Neural cell (in vitro differentiated cells): Measurements from ENCODE around the gene ECI1.

Experiments used
- EZH2 ChIP-seq: fragments of 200-600, 300-800 bp; shearing (Covaris generic), sonication (generic); IDR thresholded peaks from 2 replicates; pipeline ENCODE4 v1.6.1; 2014; ENCODE audit warnings: antibody characterized with exemption, low read length, borderline replicate concordance, mild to moderate bottlenecking; ENCODE audit not compliant: insufficient read depth, poor library complexity, severe bottlenecking
- POLR2AphosphoS5 ChIP-seq: IDR thresholded peaks from 2 replicates; pipeline ENCODE4 v1.6.1; 2012
- TF ChIP-seq, protein P1 (sequence below): fragments of 450-650 bp; IDR thresholded peaks from 2 replicates; pipeline ENCODE4 v1.5.1; 2014; ENCODE audit warnings: antibody characterized with exemption, mild to moderate bottlenecking, moderate library complexity; ENCODE audit not compliant: poor library complexity, severe bottlenecking

DNA sequence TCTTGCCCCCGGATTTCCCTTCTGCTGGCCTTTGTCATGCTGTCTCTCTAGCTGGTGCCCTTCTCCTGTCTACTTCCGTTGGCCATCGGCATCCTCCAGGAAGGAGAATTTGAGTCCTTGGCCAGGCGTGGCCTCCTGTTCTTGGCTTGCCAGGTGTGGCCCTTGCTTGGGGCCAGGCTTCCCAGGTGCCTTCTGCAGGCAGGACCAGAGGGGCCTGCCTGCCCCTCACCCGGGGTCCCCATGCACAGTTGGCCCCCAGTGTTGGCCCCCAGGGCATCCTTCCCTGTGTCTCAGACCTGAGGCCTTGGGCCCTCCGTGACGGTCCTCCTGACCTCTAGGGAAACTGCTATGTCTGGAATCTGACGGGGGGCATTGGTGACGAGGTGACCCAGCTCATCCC lies 43.5 kb downstream of the ECI1 start:
- TF ChIP-seq, protein P1, sequence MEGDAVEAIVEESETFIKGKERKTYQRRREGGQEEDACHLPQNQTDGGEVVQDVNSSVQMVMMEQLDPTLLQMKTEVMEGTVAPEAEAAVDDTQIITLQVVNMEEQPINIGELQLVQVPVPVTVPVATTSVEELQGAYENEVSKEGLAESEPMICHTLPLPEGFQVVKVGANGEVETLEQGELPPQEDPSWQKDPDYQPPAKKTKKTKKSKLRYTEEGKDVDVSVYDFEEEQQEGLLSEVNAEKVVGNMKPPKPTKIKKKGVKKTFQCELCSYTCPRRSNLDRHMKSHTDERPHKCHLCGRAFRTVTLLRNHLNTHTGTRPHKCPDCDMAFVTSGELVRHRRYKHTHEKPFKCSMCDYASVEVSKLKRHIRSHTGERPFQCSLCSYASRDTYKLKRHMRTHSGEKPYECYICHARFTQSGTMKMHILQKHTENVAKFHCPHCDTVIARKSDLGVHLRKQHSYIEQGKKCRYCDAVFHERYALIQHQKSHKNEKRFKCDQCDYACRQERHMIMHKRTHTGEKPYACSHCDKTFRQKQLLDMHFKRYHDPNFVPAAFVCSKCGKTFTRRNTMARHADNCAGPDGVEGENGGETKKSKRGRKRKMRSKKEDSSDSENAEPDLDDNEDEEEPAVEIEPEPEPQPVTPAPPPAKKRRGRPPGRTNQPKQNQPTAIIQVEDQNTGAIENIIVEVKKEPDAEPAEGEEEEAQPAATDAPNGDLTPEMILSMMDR: no peak
- TF ChIP-seq EZH2 (no peak), POLR2AphosphoS5 (no peak)
